Measurements from ENCODE around the gene MYH15. TPM values are rescaled to one million over a fixed set of nuclear protein-coding genes. Genes with fewer than 3 reads are reported as not detected.

The MYH15 gene
- total and polyA plus RNA-seq, 9 donors = 0.27 to 1.1 (median 0.50) TPM

GRCh38 chr3:108474581-108474980, 35.8 kb downstream of the MYH15 start:
- H3K4me1 ChIP-seq (ENCODE audit: control insufficient read depth, insufficient read depth, low read length) = no peaks in the 10 kb centered on the region
- no CpG with 5 or more reads among the region's 3 CpGs for WGBS (ENCODE audit: insufficient coverage)
- no peak overlapping the region for H3K27ac ChIP-seq (ENCODE audit: low read length)
- no peaks in the 10 kb centered on the region for H3K36me3 ChIP-seq (ENCODE audit: control insufficient read depth, insufficient read depth, low read length)
- DNase-seq = no peak
- H3K9me3 ChIP-seq (replicated peaks; ENCODE audit: control insufficient read depth, low read depth, low read length) = no peaks in the 10 kb centered on the region
- H3K27me3 ChIP-seq (ENCODE audit: control insufficient read depth, insufficient read depth, low read length) = no peaks in the 10 kb centered on the region
- H3K4me3 ChIP-seq (ENCODE audit: low read length) = no peak overlapping the region

GRCh38 chr3:108473711-108474110, 36.7 kb downstream of the MYH15 start:
- H3K27ac ChIP-seq (ENCODE audit: low read length) = no peak overlapping the region
- no peak overlapping the region for H3K4me3 ChIP-seq (ENCODE audit: low read length)

GRCh38 chr3:108472001-108472591, 38.3 kb downstream of the MYH15 start:
- WGBS (ENCODE audit: insufficient coverage) = 60% methylated on average over 1 of the region's 5 CpGs
- Histone ChIP-seq H3K4me3 (ENCODE audit: low read length) (no peak overlapping the region), H3K27me3 (ENCODE audit: control insufficient read depth, insufficient read depth, low read length) (no peaks in the 10 kb centered on the region), H3K4me1 (ENCODE audit: control insufficient read depth, insufficient read depth, low read length) (no peaks in the 10 kb centered on the region), H3K9me3 (replicated peaks; ENCODE audit: control insufficient read depth, low read depth, low read length) (no peaks in the 10 kb centered on the region), H3K36me3 (ENCODE audit: control insufficient read depth, insufficient read depth, low read length) (no peaks in the 10 kb centered on the region), H3K27ac (ENCODE audit: low read length) (no peak overlapping the region)
- DNase-seq = peak; percentile 72

More at GRCh38 chr3:108473711-108474110, 36.7 kb downstream of the MYH15 start:
- Histone ChIP-seq H3K4me1 (ENCODE audit: control insufficient read depth, insufficient read depth, low read length) (no peaks in the 10 kb centered on the region), H3K27me3 (ENCODE audit: control insufficient read depth, insufficient read depth, low read length) (no peaks in the 10 kb centered on the region), H3K9me3 (replicated peaks; ENCODE audit: control insufficient read depth, low read depth, low read length) (no peaks in the 10 kb centered on the region), H3K36me3 (ENCODE audit: control insufficient read depth, insufficient read depth, low read length) (no peaks in the 10 kb centered on the region)
- DNase-seq = no peak

GRCh38 chr3:108471426-108471825, 39.0 kb downstream of the MYH15 start:
- no peaks in the 10 kb centered on the region for H3K36me3 ChIP-seq (ENCODE audit: control insufficient read depth, insufficient read depth, low read length)
- no peak overlapping the region for H3K27ac ChIP-seq (ENCODE audit: low read length)
- H3K27me3 ChIP-seq (ENCODE audit: control insufficient read depth, insufficient read depth, low read length) = no peaks in the 10 kb centered on the region
- no peaks in the 10 kb centered on the region for H3K9me3 ChIP-seq (replicated peaks; ENCODE audit: control insufficient read depth, low read depth, low read length)
- DNase-seq = no peak
- no peaks in the 10 kb centered on the region for H3K4me1 ChIP-seq (ENCODE audit: control insufficient read depth, insufficient read depth, low read length)
- no peak overlapping the region for H3K4me3 ChIP-seq (ENCODE audit: low read length)

- 66% methylated on average over 4 of the region's 5 CpGs for WGBS (ENCODE audit: insufficient coverage)
- no peak for DNase-seq
Observed at GRCh38 chr3:108469126-108469525, 41.3 kb downstream of the MYH15 start.

GRCh38 chr3:108468577-108468976, 41.8 kb downstream of the MYH15 start:
- no peak overlapping the region for H3K4me3 ChIP-seq (ENCODE audit: low read length)
- H3K36me3 ChIP-seq (ENCODE audit: control insufficient read depth, insufficient read depth, low read length) = no peaks in the 10 kb centered on the region
- H3K4me1 ChIP-seq (ENCODE audit: control insufficient read depth, insufficient read depth, low read length) = no peaks in the 10 kb centered on the region
- no peak overlapping the region for H3K27ac ChIP-seq (ENCODE audit: low read length)
- no peak for DNase-seq
- H3K27me3 ChIP-seq (ENCODE audit: control insufficient read depth, insufficient read depth, low read length) = no peaks in the 10 kb centered on the region
- WGBS (ENCODE audit: insufficient coverage) = no CpG with 5 or more reads among the region's 4 CpGs
- H3K9me3 ChIP-seq (replicated peaks; ENCODE audit: control insufficient read depth, low read depth, low read length) = no peaks in the 10 kb centered on the region

More at GRCh38 chr3:108469126-108469525, 41.3 kb downstream of the MYH15 start:
- H3K27ac ChIP-seq (ENCODE audit: low read length) = no peak overlapping the region
- H3K36me3 ChIP-seq (ENCODE audit: control insufficient read depth, insufficient read depth, low read length) = no peaks in the 10 kb centered on the region
- H3K9me3 ChIP-seq (replicated peaks; ENCODE audit: control insufficient read depth, low read depth, low read length) = no peaks in the 10 kb centered on the region
- H3K4me1 ChIP-seq (ENCODE audit: control insufficient read depth, insufficient read depth, low read length) = no peaks in the 10 kb centered on the region
- H3K27me3 ChIP-seq (ENCODE audit: control insufficient read depth, insufficient read depth, low read length) = no peaks in the 10 kb centered on the region
- H3K4me3 ChIP-seq (ENCODE audit: low read length) = no peak overlapping the region

GRCh38 chr3:108462899-108463298, 47.5 kb downstream of the MYH15 start:
- no peak overlapping the region for H3K27ac ChIP-seq (ENCODE audit: low read length)
- H3K27me3 ChIP-seq (ENCODE audit: control insufficient read depth, insufficient read depth, low read length) = no peaks in the 10 kb centered on the region
- peak; percentile 32 for DNase-seq
- H3K36me3 ChIP-seq (ENCODE audit: control insufficient read depth, insufficient read depth, low read length) = no peaks in the 10 kb centered on the region
- no peak overlapping the region for H3K4me3 ChIP-seq (ENCODE audit: low read length)
- no CpG with 5 or more reads among the region's 2 CpGs for WGBS (ENCODE audit: insufficient coverage)
- H3K4me1 ChIP-seq (ENCODE audit: control insufficient read depth, insufficient read depth, low read length) = no peaks in the 10 kb centered on the region
- no peaks in the 10 kb centered on the region for H3K9me3 ChIP-seq (replicated peaks; ENCODE audit: control insufficient read depth, low read depth, low read length)

- no peaks in the 10 kb centered on the region for H3K9me3 ChIP-seq (replicated peaks; ENCODE audit: control insufficient read depth, low read depth, low read length)
- H3K4me3 ChIP-seq (ENCODE audit: low read length) = no peak overlapping the region
- H3K36me3 ChIP-seq (ENCODE audit: control insufficient read depth, insufficient read depth, low read length) = no peaks in the 10 kb centered on the region
- H3K4me1 ChIP-seq (ENCODE audit: control insufficient read depth, insufficient read depth, low read length) = no peaks in the 10 kb centered on the region
- peak; percentile 87 for DNase-seq
- WGBS (ENCODE audit: insufficient coverage) = 8% methylated on average over 2 of the region's 5 CpGs
- no peak overlapping the region for H3K27ac ChIP-seq (ENCODE audit: low read length)
- H3K27me3 ChIP-seq (ENCODE audit: control insufficient read depth, insufficient read depth, low read length) = no peaks in the 10 kb centered on the region
Observed at GRCh38 chr3:108461661-108462111, 48.7 kb downstream of the MYH15 start.

- no peaks in the 10 kb centered on the region for H3K4me1 ChIP-seq (ENCODE audit: control insufficient read depth, insufficient read depth, low read length)
- no peaks in the 10 kb centered on the region for H3K9me3 ChIP-seq (replicated peaks; ENCODE audit: control insufficient read depth, low read depth, low read length)
- no peaks in the 10 kb centered on the region for H3K27me3 ChIP-seq (ENCODE audit: control insufficient read depth, insufficient read depth, low read length)
- no peak for DNase-seq
- no peaks in the 10 kb centered on the region for H3K36me3 ChIP-seq (ENCODE audit: control insufficient read depth, insufficient read depth, low read length)
- no peak overlapping the region for H3K4me3 ChIP-seq (ENCODE audit: low read length)
- no peak overlapping the region for H3K27ac ChIP-seq (ENCODE audit: low read length)
Observed at GRCh38 chr3:108459225-108459624, 51.2 kb downstream of the MYH15 start.

- H3K4me1 ChIP-seq (ENCODE audit: control insufficient read depth, insufficient read depth, low read length) = no peaks in the 10 kb centered on the region
- H3K36me3 ChIP-seq (ENCODE audit: control insufficient read depth, insufficient read depth, low read length) = no peaks in the 10 kb centered on the region
- no peaks in the 10 kb centered on the region for H3K27me3 ChIP-seq (ENCODE audit: control insufficient read depth, insufficient read depth, low read length)
- H3K9me3 ChIP-seq (replicated peaks; ENCODE audit: control insufficient read depth, low read depth, low read length) = no peaks in the 10 kb centered on the region
- no peak for DNase-seq
- 100% methylated on average over 1 of the region's 2 CpGs for WGBS (ENCODE audit: insufficient coverage)
- H3K27ac ChIP-seq (ENCODE audit: low read length) = no peak overlapping the region
- H3K4me3 ChIP-seq (ENCODE audit: low read length) = no peak overlapping the region
Observed at GRCh38 chr3:108455212-108455705, 55.1 kb downstream of the MYH15 start.

GRCh38 chr3:108453565-108453964, 56.8 kb downstream of the MYH15 start:
- Histone ChIP-seq H3K36me3 (ENCODE audit: control insufficient read depth, insufficient read depth, low read length) (no peaks in the 10 kb centered on the region), H3K27me3 (ENCODE audit: control insufficient read depth, insufficient read depth, low read length) (no peaks in the 10 kb centered on the region), H3K4me3 (ENCODE audit: low read length) (no peak overlapping the region), H3K27ac (ENCODE audit: low read length) (no peak overlapping the region), H3K4me1 (ENCODE audit: control insufficient read depth, insufficient read depth, low read length) (no peaks in the 10 kb centered on the region), H3K9me3 (replicated peaks; ENCODE audit: control insufficient read depth, low read depth, low read length) (no peaks in the 10 kb centered on the region)
- no peak for DNase-seq
- no CpG with 5 or more reads among the region's 1 CpG for WGBS (ENCODE audit: insufficient coverage)

All from muscle of leg (tissue), 11 donors.